ENCODE measurements around the gene COL1A1. TPM values are rescaled to one million over a fixed set of nuclear protein-coding genes. Genes with fewer than 3 reads are reported as not detected.

The COL1A1 gene
- total and polyA plus RNA-seq, 2 of the 13 experiments (the other 11 are each of a cell fraction or from before 2014, with no cell fraction given): 0.05 TPM; not detected in 1

DNA sequence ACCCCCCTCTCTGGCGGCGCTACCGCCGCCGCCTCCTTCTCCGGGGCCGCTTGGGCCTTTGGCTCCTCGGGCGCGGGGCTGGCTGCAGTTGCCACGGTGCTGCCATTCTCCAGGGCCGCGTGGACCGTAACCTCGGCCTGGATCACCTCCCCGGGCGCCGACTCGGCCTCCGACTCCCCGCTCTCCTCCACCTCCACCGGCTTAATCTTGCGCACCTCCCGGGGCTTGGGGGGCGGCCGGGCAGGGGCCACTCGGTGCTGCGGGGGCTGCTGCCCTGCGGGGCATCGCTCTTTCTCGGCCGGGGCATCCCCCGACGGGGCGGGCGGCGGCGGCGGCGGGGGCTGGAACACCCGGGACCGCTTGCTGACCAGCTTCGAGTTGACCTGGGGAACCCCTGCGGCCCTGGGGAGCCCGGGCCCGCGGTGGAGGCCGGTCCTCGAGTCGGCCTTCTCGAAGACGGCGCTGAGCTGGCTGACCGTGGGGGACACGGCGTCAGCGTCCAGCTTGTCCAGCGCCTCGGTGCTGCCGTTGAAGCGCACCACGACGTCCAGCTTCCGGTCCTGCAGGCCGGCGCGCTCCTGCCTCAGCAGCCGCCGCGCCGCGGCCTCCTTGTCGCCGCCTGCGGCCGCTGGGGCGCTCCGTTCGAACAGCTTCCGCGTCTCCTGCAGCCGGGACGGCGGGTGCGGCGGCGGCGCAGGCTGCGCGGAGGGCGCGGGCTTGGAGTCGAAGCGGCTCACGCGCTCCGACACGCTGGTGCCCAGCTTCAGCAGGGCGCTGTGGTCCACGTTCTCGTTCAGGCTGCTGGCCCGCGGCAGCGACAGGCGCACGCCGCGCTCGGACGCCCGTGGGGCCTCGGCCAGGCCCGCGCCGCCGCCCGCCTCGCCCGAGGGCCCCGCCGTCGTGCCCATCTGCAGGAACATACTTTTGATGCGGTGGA is 51.7 kb downstream of the COL1A1 start (continued):
- TF ChIP-seq, protein P1, sequence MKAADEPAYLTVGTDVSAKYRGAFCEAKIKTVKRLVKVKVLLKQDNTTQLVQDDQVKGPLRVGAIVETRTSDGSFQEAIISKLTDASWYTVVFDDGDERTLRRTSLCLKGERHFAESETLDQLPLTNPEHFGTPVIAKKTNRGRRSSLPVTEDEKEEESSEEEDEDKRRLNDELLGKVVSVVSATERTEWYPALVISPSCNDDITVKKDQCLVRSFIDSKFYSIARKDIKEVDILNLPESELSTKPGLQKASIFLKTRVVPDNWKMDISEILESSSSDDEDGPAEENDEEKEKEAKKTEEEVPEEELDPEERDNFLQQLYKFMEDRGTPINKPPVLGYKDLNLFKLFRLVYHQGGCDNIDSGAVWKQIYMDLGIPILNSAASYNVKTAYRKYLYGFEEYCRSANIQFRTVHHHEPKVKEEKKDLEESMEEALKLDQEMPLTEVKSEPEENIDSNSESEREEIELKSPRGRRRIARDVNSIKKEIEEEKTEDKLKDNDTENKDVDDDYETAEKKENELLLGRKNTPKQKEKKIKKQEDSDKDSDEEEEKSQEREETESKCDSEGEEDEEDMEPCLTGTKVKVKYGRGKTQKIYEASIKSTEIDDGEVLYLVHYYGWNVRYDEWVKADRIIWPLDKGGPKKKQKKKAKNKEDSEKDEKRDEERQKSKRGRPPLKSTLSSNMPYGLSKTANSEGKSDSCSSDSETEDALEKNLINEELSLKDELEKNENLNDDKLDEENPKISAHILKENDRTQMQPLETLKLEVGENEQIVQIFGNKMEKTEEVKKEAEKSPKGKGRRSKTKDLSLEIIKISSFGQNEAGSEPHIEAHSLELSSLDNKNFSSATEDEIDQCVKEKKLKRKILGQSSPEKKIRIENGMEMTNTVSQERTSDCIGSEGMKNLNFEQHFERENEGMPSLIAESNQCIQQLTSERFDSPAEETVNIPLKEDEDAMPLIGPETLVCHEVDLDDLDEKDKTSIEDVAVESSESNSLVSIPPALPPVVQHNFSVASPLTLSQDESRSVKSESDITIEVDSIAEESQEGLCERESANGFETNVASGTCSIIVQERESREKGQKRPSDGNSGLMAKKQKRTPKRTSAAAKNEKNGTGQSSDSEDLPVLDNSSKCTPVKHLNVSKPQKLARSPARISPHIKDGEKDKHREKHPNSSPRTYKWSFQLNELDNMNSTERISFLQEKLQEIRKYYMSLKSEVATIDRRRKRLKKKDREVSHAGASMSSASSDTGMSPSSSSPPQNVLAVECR (CRISPR knock-in tag; IDR thresholded peaks at IDR 0.05; ENCODE audit: borderline replicate concordance): peak; percentile 63; the same call in 1 of the 2 replicates
- TF ChIP-seq MAF1 (CRISPR knock-in tag; IDR thresholded peaks at IDR 0.05; ENCODE audit: borderline replicate concordance) (no peak), IRF2 (CRISPR knock-in tag; IDR thresholded peaks at IDR 0.05) (peak; percentile 41; the same call in 1 of the 2 replicates), ZMYM2 (CRISPR knock-in tag; IDR thresholded peaks at IDR 0.05) (0 out of 2 replicates have a peak, but pooled peaks have one; percentile 53), CEBPG (CRISPR knock-in tag; IDR thresholded peaks at IDR 0.05) (no peak), ZSCAN30 (CRISPR knock-in tag; IDR thresholded peaks at IDR 0.05) (no peak), ZNF577 (CRISPR knock-in tag; IDR thresholded peaks at IDR 0.05; ENCODE audit: borderline replicate concordance, low read depth) (no peak), DR1 (CRISPR knock-in tag; IDR thresholded peaks at IDR 0.05) (no peak; the same call in 1 of the 2 replicates), ATF7-NPFF (CRISPR knock-in tag; IDR thresholded peaks at IDR 0.05; ENCODE audit: low read depth) (peak; percentile 78; the same call in 1 of the 2 replicates), ZNF17 (CRISPR knock-in tag; IDR thresholded peaks at IDR 0.05) (no peak), SIN3B (IDR thresholded peaks at IDR 0.05; ENCODE audit: low read length) (no peak), NFYB (CRISPR knock-in tag; IDR thresholded peaks at IDR 0.05) (no peak), KDM3A (CRISPR knock-in tag; IDR thresholded peaks at IDR 0.05; ENCODE audit: low read depth) (no peak), MXI1 (IDR thresholded peaks at IDR 0.05; ENCODE audit: borderline replicate concordance, low read depth, low read length) (peak; percentile 44; the same call in 1 of the 3 replicates), KDM5A (IDR thresholded peaks at IDR 0.05; ENCODE audit: borderline replicate concordance, low read length) (no peak), ELF3 (CRISPR knock-in tag; IDR thresholded peaks at IDR 0.05) (peak; percentile 77; the same call in 1 of the 2 replicates), ZNF460 (CRISPR knock-in tag; IDR thresholded peaks at IDR 0.05; ENCODE audit: borderline replicate concordance) (no peak)
- TF ChIP-seq, protein P2, sequence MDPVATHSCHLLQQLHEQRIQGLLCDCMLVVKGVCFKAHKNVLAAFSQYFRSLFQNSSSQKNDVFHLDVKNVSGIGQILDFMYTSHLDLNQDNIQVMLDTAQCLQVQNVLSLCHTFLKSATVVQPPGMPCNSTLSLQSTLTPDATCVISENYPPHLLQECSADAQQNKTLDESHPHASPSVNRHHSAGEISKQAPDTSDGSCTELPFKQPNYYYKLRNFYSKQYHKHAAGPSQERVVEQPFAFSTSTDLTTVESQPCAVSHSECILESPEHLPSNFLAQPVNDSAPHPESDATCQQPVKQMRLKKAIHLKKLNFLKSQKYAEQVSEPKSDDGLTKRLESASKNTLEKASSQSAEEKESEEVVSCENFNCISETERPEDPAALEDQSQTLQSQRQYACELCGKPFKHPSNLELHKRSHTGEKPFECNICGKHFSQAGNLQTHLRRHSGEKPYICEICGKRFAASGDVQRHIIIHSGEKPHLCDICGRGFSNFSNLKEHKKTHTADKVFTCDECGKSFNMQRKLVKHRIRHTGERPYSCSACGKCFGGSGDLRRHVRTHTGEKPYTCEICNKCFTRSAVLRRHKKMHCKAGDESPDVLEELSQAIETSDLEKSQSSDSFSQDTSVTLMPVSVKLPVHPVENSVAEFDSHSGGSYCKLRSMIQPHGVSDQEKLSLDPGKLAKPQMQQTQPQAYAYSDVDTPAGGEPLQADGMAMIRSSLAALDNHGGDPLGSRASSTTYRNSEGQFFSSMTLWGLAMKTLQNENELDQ (CRISPR knock-in tag; IDR thresholded peaks at IDR 0.05; ENCODE audit: borderline replicate concordance): no peak
- TF ChIP-seq, protein P3, sequence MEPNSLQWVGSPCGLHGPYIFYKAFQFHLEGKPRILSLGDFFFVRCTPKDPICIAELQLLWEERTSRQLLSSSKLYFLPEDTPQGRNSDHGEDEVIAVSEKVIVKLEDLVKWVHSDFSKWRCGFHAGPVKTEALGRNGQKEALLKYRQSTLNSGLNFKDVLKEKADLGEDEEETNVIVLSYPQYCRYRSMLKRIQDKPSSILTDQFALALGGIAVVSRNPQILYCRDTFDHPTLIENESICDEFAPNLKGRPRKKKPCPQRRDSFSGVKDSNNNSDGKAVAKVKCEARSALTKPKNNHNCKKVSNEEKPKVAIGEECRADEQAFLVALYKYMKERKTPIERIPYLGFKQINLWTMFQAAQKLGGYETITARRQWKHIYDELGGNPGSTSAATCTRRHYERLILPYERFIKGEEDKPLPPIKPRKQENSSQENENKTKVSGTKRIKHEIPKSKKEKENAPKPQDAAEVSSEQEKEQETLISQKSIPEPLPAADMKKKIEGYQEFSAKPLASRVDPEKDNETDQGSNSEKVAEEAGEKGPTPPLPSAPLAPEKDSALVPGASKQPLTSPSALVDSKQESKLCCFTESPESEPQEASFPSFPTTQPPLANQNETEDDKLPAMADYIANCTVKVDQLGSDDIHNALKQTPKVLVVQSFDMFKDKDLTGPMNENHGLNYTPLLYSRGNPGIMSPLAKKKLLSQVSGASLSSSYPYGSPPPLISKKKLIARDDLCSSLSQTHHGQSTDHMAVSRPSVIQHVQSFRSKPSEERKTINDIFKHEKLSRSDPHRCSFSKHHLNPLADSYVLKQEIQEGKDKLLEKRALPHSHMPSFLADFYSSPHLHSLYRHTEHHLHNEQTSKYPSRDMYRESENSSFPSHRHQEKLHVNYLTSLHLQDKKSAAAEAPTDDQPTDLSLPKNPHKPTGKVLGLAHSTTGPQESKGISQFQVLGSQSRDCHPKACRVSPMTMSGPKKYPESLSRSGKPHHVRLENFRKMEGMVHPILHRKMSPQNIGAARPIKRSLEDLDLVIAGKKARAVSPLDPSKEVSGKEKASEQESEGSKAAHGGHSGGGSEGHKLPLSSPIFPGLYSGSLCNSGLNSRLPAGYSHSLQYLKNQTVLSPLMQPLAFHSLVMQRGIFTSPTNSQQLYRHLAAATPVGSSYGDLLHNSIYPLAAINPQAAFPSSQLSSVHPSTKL (CRISPR knock-in tag; IDR thresholded peaks at IDR 0.05): peak; percentile 22; the same call in 1 of the 2 replicates
